Esophagus squamous epithelium (tissue), 5 donors: ENCODE results near the gene IGF2BP3. TPM values are rescaled to one million over a fixed set of nuclear protein-coding genes. Genes with fewer than 3 reads are reported as not detected.

ENCODE experiments used
- DNase-seq: peaks from one replicate; lab custom pipeline; 2025; lab: John Stamatoyannopoulos, UW
- H3K27ac ChIP-seq, 4 donors: fragments of 200-600 bp; sonication (generic); one replicate each; pipeline ENCODE4 v1.5.1; 2016 to 2019; ENCODE audit warnings: mild to moderate bottlenecking in 1 of 4
- H3K27me3 ChIP-seq, 4 donors: fragments of 200-600 bp; sonication (generic); 1 replicate in 3 of 4; 2 replicates in 1 of 4; pipeline versions ENCODE4 v1.5.1 to v1.6.0; 2017 to 2021; ENCODE audit warnings: antibody characterized with exemption in 1 of 4
- H3K36me3 ChIP-seq, 3 donors: fragments of 200-600 bp; sonication (generic); one replicate each; pipeline ENCODE4 v1.5.1; 2016 to 2019
- H3K4me1 ChIP-seq, 3 donors: fragments of 200-600 bp; sonication (generic); one replicate each; pipeline ENCODE4 v1.5.1; 2017 to 2019
- H3K4me3 ChIP-seq, 4 donors: fragments of 200-600 bp; sonication (generic); 1 replicate in 3 of 4; 2 replicates in 1 of 4; pipeline ENCODE4 v1.5.1; 2016 to 2019; ENCODE audit warnings: mild to moderate bottlenecking in 2 of 4, moderate library complexity in 1 of 4
- H3K9me3 ChIP-seq, 3 donors: fragments of 200-600 bp; sonication (generic); one replicate each; pipeline ENCODE4 v1.5.1; 2016 to 2019
- POLR2A ChIP-seq, 4 donors: fragments of 450-650 bp; IDR thresholded peaks; one replicate each; pipeline ENCODE4 v1.6.1; 2017; ENCODE audit warnings: antibody characterized with exemption in 4 of 4, mild to moderate bottlenecking in 4 of 4, moderate library complexity in 3 of 4
- WGBS, 2 donors: methylation state at CpG; one replicate each; pipeline ENCODE4 v1.1.5; 2018; 5-methylcytosine and 5-hydroxymethylcytosine counted together
- intact Hi-C: fragments of 100-400 bp; cut with DNase I; formaldehyde crosslinking; loops from one replicate; pipeline ENCODE4 v1.15.0; 2022
- total RNA-seq, 4 donors: library from RNA; depleted of rRNA; stranded (reverse); fragments of >200 nt; gene quantifications; one replicate each; pipeline ENCODE4 v1.1.0, GENCODE V29; 2016
- TF ChIP-seq, protein P1 (sequence below), 6 experiments: fragments of 450-650 bp in 4 of 6; fragments of 200-600 bp in 2 of 6; sonication (generic) in 2 of 6; IDR thresholded peaks; one replicate each; pipeline ENCODE4 v1.5.1; 2016 to 2019; ENCODE audit warnings: antibody characterized with exemption in 6 of 6, mild to moderate bottlenecking in 4 of 6, moderate library complexity in 4 of 6
- donor health status: DM: yes; HTN: yes; CAD: no.

IGF2BP3 gene
- total RNA-seq, 4 donors from 2014 or later = 1.3 to 9.3 (median 7.2) TPM

DNA sequence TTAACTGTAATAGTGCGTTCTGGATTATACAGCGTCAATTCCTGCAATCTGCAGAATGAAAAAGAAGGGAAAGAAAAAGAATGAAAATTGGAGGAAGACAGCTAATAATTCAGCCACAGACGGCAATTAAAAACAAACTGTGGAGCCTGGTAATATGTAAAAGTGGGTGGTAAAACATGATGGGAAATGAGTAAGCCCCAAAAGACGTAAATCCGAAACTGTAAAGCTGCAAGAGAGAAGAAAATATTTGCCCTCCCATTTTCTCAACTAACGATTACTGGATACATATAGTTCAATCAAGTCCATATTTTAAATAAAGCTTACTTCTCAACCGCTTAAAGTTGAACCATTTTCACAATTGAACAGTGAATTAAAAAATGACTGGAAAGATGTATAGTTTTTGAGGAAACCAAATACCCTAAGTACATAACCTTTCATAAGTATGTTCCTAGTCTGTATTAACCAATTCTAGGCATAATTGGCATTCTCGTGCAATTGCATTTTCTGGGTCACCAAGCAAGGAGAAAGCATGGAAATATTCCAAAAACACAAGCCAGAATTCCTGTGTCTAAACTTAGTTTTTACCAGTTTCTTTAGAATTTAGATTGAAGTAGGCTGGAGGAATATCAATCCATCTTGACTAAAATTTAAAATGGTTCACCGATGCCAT, 126.3 kb downstream of the IGF2BP3 start:
- no peak overlapping the region for H3K27ac ChIP-seq
- peaks cover 0 to 8% (median 0%) of the 10 kb centered on the region in 3 donors for H3K36me3 ChIP-seq
- no peaks in the 10 kb centered on the region for H3K9me3 ChIP-seq
- peaks cover 0 to 96% (median 2%) of the 10 kb centered on the region in 4 donors for H3K27me3 ChIP-seq
- WGBS, 2 donors = 87 to 88% methylated on average over 9 of the region's 9 CpGs
- TF ChIP-seq, protein P1, sequence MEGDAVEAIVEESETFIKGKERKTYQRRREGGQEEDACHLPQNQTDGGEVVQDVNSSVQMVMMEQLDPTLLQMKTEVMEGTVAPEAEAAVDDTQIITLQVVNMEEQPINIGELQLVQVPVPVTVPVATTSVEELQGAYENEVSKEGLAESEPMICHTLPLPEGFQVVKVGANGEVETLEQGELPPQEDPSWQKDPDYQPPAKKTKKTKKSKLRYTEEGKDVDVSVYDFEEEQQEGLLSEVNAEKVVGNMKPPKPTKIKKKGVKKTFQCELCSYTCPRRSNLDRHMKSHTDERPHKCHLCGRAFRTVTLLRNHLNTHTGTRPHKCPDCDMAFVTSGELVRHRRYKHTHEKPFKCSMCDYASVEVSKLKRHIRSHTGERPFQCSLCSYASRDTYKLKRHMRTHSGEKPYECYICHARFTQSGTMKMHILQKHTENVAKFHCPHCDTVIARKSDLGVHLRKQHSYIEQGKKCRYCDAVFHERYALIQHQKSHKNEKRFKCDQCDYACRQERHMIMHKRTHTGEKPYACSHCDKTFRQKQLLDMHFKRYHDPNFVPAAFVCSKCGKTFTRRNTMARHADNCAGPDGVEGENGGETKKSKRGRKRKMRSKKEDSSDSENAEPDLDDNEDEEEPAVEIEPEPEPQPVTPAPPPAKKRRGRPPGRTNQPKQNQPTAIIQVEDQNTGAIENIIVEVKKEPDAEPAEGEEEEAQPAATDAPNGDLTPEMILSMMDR (IDR thresholded peaks at IDR 0.05) = no peak
- no peak for TF ChIP-seq POLR2A (IDR thresholded peaks at IDR 0.05)
- no peak overlapping the region for H3K4me3 ChIP-seq
- H3K4me1 ChIP-seq = peaks cover 0 to 26% (median 0%) of the 10 kb centered on the region in 3 donors
- DNase-seq = no peak
- intact Hi-C loops = no loop called here

DNA sequence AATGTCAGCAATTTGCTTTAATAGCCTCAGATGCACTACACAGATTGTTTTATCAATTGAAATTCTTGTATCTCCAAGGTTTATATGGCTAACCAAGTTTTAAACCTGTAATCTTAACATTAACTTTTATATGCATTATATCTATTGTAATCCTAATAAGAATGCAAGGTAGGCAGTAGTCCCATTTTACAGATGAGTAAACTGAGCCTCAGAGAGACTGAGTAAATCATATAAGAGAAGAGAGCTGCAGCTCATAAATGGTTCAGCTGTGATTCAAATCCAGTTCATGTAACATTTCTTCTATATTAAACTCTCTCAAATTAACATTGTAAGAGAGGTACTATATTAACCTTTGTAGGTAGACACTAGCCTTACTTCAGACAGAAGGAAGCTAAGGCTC, 127.2 kb downstream of the IGF2BP3 start:
- H3K4me3 ChIP-seq = no peak overlapping the region
- peaks cover 0 to 96% (median 2%) of the 10 kb centered on the region in 4 donors for H3K27me3 ChIP-seq
- H3K36me3 ChIP-seq = peaks cover 0 to 8% (median 0%) of the 10 kb centered on the region in 3 donors
- TF ChIP-seq, protein P1 (IDR thresholded peaks at IDR 0.05) = no peak
- TF ChIP-seq POLR2A (IDR thresholded peaks at IDR 0.05) = no peak
- H3K9me3 ChIP-seq = no peaks in the 10 kb centered on the region
- DNase-seq = no peak
- no peak overlapping the region for H3K27ac ChIP-seq
- intact Hi-C loops = no loop called here
- H3K4me1 ChIP-seq = peaks cover 0 to 23% (median 0%) of the 10 kb centered on the region in 3 donors

DNA sequence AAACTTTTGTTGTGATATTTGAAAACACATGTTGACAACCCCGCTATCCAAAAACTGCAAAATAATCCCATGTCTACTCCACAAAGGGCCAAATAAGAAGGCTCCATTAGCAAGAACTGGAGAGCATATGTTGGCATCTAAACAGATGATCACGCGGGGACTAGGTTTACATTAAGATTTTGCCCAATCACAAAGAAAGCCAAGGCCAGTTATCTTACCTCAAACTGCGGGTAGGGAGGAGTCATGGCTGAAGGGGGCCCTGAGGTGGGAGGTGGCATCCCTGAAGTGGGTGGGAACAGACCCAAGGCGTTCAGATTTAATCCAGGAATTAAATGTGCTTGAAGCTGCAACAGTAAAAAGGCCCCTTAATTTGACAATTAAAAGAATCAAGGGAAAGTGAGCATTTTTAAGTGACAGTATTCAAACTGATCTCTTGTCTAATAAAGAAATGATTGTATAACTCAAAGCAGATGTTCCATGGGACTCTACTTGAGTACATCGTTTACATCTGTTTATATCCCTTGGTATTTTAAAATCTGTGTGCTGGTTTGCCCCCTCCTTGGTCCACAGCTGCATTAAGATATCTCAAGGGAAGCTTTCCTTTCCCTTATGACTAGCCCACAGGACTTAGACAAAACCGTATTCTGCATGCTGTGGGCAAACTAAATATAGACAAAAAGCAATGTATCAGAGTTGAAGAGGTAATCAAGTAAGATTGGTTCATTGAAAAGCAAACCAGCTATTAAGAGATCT, 128.3 kb downstream of the IGF2BP3 start:
- WGBS, 2 donors = 61 to 67% methylated on average over 7 of the region's 7 CpGs
- no peak for DNase-seq
- H3K4me1 ChIP-seq = peaks cover 0 to 12% (median 0%) of the 10 kb centered on the region in 3 donors
- peaks cover 0 to 9% (median 8%) of the 10 kb centered on the region in 3 donors for H3K9me3 ChIP-seq
- intact Hi-C loops = no loop called here
- TF ChIP-seq POLR2A (IDR thresholded peaks at IDR 0.05) = no peak
- TF ChIP-seq, protein P1 (IDR thresholded peaks at IDR 0.05) = no peak
- H3K27ac ChIP-seq = no peak overlapping the region
- H3K4me3 ChIP-seq = no peak overlapping the region
- H3K27me3 ChIP-seq = peaks cover 0 to 99% (median 3%) of the 10 kb centered on the region in 4 donors
- peaks cover 0 to 8% (median 0%) of the 10 kb centered on the region in 3 donors for H3K36me3 ChIP-seq

DNA sequence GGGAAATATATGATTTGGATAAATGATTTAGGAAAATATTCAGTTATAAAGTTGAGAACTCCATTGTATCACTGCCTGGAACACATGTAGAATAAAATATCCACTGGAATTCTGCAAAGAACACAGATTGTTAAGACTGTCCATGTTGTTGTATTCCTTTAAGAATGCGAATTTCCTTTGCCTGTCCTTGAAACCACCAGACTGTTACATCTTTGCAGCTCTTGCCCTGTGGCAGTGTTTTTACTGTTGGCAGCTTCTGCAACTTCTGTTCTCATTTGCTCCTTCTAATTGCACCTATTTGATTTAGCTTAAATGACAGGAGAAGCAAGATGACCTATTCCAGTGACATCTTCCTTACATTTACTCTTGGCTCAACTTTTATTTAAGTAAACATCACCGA, 131.4 kb downstream of the IGF2BP3 start:
- no peaks in the 10 kb centered on the region for H3K36me3 ChIP-seq
- H3K4me1 ChIP-seq = peaks cover 0 to 39% (median 16%) of the 10 kb centered on the region in 3 donors
- H3K27ac ChIP-seq = no peak overlapping the region
- H3K27me3 ChIP-seq = peaks cover 0 to 76% (median 3%) of the 10 kb centered on the region in 4 donors
- TF ChIP-seq POLR2A (IDR thresholded peaks at IDR 0.05) = no peak
- H3K4me3 ChIP-seq = no peak overlapping the region
- peaks cover 0 to 9% (median 8%) of the 10 kb centered on the region in 3 donors for H3K9me3 ChIP-seq
- no peak for DNase-seq
- intact Hi-C loops = no loop called here
- WGBS, 2 donors = 32 to 50% methylated on average over 2 of the region's 2 CpGs

DNA sequence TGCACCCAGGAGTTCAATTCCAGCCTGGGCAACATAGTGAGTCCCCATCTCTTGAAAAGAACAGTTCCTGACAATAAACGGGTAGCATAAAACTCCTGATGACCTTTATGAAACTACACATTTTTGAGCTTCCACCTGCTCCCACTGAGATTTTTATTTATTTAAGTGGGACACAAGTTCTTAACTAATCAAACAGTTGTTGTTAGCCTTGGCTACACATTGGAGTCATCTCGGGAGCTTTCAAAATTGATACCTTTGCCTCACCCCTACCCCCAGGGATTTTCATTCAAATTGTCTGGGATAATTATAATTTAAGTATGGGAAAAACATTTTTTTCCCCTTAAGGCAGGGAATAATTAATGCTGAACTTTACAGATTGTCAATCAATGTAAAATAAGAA, 131.9 kb downstream of the IGF2BP3 start:
- peaks cover 0 to 44% (median 17%) of the 10 kb centered on the region in 3 donors for H3K4me1 ChIP-seq
- intact Hi-C loops = no loop called here
- 70 to 91% methylated on average over 2 of the region's 2 CpGs for WGBS, 2 donors
- H3K4me3 ChIP-seq = no peak overlapping the region
- H3K27me3 ChIP-seq = peaks cover 0 to 72% (median 3%) of the 10 kb centered on the region in 4 donors
- DNase-seq = no peak
- peaks cover 0 to 9% (median 8%) of the 10 kb centered on the region in 3 donors for H3K9me3 ChIP-seq
- H3K36me3 ChIP-seq = no peaks in the 10 kb centered on the region
- no peak for TF ChIP-seq POLR2A (IDR thresholded peaks at IDR 0.05)
- TF ChIP-seq, protein P1 (IDR thresholded peaks at IDR 0.05) = no peak
- no peak overlapping the region for H3K27ac ChIP-seq
